ENCODE data around the gene TTC31.

The TTC31 gene

GRCh38 chr2:74514368-74515270, 31.7 kb downstream of the TTC31 start, which contains the start of gene TLX2:
Gene TLX2 (plus strand): TSS chr2:74514450. CDS start chr2:74514807, 357 bp downstream.
- no peaks in the 10 kb centered on the region for H3F3A ChIP-seq (ENCODE audit: insufficient read depth)
- H3K4me3 ChIP-seq (ENCODE audit: insufficient read depth, low read length, poor library complexity, severe bottlenecking): no peak within 1 kb of the TSS
- no peak within 1 kb of the TSS for H2AFZ ChIP-seq (ENCODE audit: low read depth, low read length, severe bottlenecking)
- H3K79me2 ChIP-seq (ENCODE audit: insufficient read depth, low read length): no peaks in the 10 kb centered on the region
- no peaks in the 10 kb centered on the region for H3K9me3 ChIP-seq (ENCODE audit: insufficient read depth, low read length)
- H3K27me3 ChIP-seq (ENCODE audit: low read length): no peaks in the 10 kb centered on the region
- TF ChIP-seq CTCF (IDR thresholded peaks at IDR 0.05; ENCODE audit: insufficient read depth, low read length, poor library complexity, severe bottlenecking): no peak
- no peak for TF ChIP-seq EZH2phosphoT487 (conservative IDR thresholded peaks at IDR 0.05; ENCODE audit: low read length)
- no peak within 1 kb of the TSS for H3K27ac ChIP-seq (ENCODE audit: low read depth, low read length)
- no peak within 1 kb of the TSS for H3K4me2 ChIP-seq (ENCODE audit: low read depth, low read length, poor library complexity, severe bottlenecking)
- H4K20me1 ChIP-seq (ENCODE audit: low read depth, low read length): no peaks in the 10 kb centered on the region
- H3K9me2 ChIP-seq (replicated peaks; ENCODE audit: insufficient read depth, low read length): no peaks in the 10 kb centered on the region
- no peak within 1 kb of the TSS for H3K9ac ChIP-seq (ENCODE audit: low read length)
- H3K36me3 ChIP-seq (ENCODE audit: low read length): no peaks in the 10 kb centered on the region

DNA sequence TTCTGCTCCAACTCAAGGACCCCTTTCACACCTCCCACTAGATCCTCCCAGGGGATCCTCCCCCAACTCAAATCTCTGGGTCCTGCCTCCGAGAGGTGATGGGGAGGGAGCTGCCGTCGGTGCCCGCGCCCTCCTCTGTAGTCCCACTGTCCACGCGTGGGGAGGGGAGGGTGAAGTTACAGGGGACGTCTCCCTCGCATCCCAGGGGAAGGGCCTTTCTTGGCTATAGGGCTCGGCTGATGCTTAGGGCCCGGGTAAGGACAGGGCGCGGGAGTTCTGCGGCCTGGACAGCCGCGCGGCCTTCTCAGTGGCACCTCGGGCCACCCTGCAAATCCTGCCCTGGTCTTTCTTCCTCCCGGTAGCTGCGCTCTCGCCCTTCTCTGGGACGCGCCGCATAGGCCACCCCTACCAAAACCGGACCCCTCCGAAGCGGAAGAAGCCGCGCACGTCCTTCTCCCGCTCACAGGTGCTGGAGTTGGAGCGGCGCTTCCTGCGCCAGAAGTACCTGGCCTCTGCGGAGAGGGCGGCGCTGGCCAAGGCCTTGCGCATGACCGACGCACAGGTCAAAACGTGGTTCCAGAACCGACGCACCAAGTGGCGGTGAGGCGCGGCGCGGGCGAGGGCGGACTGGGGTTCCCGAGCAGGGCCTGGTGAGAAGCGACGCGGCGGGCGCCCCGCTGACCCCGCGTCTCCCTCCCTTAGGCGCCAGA, 32.5 kb downstream of the TTC31 start:
- no peaks in the 10 kb centered on the region for H3K36me3 ChIP-seq (ENCODE audit: low read length)
- no peak overlapping the region for H3K4me2 ChIP-seq (ENCODE audit: low read depth, low read length, poor library complexity, severe bottlenecking)
- no peak overlapping the region for H2AFZ ChIP-seq (ENCODE audit: low read depth, low read length, severe bottlenecking)
- H3K27ac ChIP-seq (ENCODE audit: low read depth, low read length): no peak overlapping the region
- no peak overlapping the region for H3K9ac ChIP-seq (ENCODE audit: low read length)
- no peaks in the 10 kb centered on the region for H3K9me2 ChIP-seq (replicated peaks; ENCODE audit: insufficient read depth, low read length)
- no peaks in the 10 kb centered on the region for H3K27me3 ChIP-seq (ENCODE audit: low read length)
- no peaks in the 10 kb centered on the region for H3K9me3 ChIP-seq (ENCODE audit: insufficient read depth, low read length)
- no peaks in the 10 kb centered on the region for H3K79me2 ChIP-seq (ENCODE audit: insufficient read depth, low read length)
- H4K20me1 ChIP-seq (ENCODE audit: low read depth, low read length): no peaks in the 10 kb centered on the region
- no peak overlapping the region for H3K4me3 ChIP-seq (ENCODE audit: insufficient read depth, low read length, poor library complexity, severe bottlenecking)
- TF ChIP-seq CTCF (IDR thresholded peaks at IDR 0.05; ENCODE audit: insufficient read depth, low read length, poor library complexity, severe bottlenecking): no peak
- no peak for TF ChIP-seq EZH2phosphoT487 (conservative IDR thresholded peaks at IDR 0.05; ENCODE audit: low read length)
- H3F3A ChIP-seq (ENCODE audit: insufficient read depth): no peaks in the 10 kb centered on the region

DNA sequence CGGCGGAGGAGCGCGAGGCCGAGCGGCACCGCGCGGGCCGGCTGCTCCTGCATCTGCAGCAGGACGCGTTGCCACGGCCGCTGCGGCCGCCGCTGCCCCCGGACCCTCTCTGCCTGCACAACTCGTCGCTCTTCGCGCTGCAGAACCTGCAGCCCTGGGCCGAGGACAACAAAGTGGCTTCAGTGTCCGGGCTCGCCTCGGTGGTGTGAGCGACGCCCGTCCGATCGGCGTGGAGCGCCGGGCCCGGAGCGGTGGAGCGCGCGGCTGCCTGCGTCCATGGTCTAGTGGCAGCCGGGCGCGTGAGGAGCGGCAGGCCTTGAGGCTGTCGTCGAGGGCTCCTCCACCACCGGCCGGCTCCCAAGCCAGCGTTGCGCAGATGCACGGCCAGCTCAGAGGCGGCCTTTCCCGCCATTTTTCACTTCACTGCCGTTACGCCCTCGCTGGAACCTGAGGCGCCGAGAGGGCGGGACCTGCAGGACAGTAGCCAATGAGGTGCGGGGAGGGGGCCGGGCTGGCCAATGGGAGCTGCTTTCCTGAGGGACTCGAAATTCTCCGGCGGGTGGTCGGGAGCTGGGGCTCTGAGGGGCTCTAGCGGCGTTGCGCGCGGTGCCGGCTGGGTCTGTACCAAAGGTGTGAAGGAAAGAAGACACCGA, 33.2 kb downstream of the TTC31 start:
- H2AFZ ChIP-seq (ENCODE audit: low read depth, low read length, severe bottlenecking): no peak overlapping the region
- H3K27me3 ChIP-seq (ENCODE audit: low read length): no peaks in the 10 kb centered on the region
- H3K4me3 ChIP-seq (ENCODE audit: insufficient read depth, low read length, poor library complexity, severe bottlenecking): no peak overlapping the region
- H3K9me2 ChIP-seq (replicated peaks; ENCODE audit: insufficient read depth, low read length): no peaks in the 10 kb centered on the region
- H3F3A ChIP-seq (ENCODE audit: insufficient read depth): no peaks in the 10 kb centered on the region
- no peaks in the 10 kb centered on the region for H3K9me3 ChIP-seq (ENCODE audit: insufficient read depth, low read length)
- no peak for TF ChIP-seq CTCF (IDR thresholded peaks at IDR 0.05; ENCODE audit: insufficient read depth, low read length, poor library complexity, severe bottlenecking)
- TF ChIP-seq EZH2phosphoT487 (conservative IDR thresholded peaks at IDR 0.05; ENCODE audit: low read length): no peak
- no peaks in the 10 kb centered on the region for H3K36me3 ChIP-seq (ENCODE audit: low read length)
- H3K79me2 ChIP-seq (ENCODE audit: insufficient read depth, low read length): no peaks in the 10 kb centered on the region
- H3K9ac ChIP-seq (ENCODE audit: low read length): no peak overlapping the region
- no peak overlapping the region for H3K27ac ChIP-seq (ENCODE audit: low read depth, low read length)
- no peaks in the 10 kb centered on the region for H4K20me1 ChIP-seq (ENCODE audit: low read depth, low read length)
- no peak overlapping the region for H3K4me2 ChIP-seq (ENCODE audit: low read depth, low read length, poor library complexity, severe bottlenecking)

Measured in SU-DHL-6 (cell line).